ENCODE data around the gene BZW2.

The BZW2 gene

GRCh38 chr7:16715928-16716327, 69.9 kb downstream of the BZW2 start:
- no peak overlapping the region for H3K27ac ChIP-seq
- no peak for DNase-seq (ENCODE audit: low spot score)
- TF ChIP-seq CTCF (IDR thresholded peaks at IDR 0.05), result no peak
- no peak overlapping the region for H3K4me3 ChIP-seq

- no peak overlapping the region for H3K27ac ChIP-seq
- DNase-seq (ENCODE audit: low spot score), result no peak
- H3K4me3 ChIP-seq, result no peak overlapping the region
- TF ChIP-seq CTCF (IDR thresholded peaks at IDR 0.05), result no peak
Observed at GRCh38 chr7:16718111-16718656, 72.2 kb downstream of the BZW2 start.

- TF ChIP-seq CTCF (IDR thresholded peaks at IDR 0.05), result no peak
- no peak overlapping the region for H3K27ac ChIP-seq
- H3K4me3 ChIP-seq, result no peak overlapping the region
- DNase-seq (ENCODE audit: low spot score), result no peak
Observed at GRCh38 chr7:16719699-16720098, 73.7 kb downstream of the BZW2 start.

- DNase-seq (ENCODE audit: low spot score), result no peak
- no peak for TF ChIP-seq CTCF (IDR thresholded peaks at IDR 0.05)
- Histone ChIP-seq H3K4me3 (no peak overlapping the region), H3K27ac (no peak overlapping the region)
Observed at GRCh38 chr7:16721541-16721940, 75.6 kb downstream of the BZW2 start.

- no peak for DNase-seq (ENCODE audit: low spot score)
- TF ChIP-seq CTCF (IDR thresholded peaks at IDR 0.05), result no peak
- Histone ChIP-seq H3K4me3 (no peak overlapping the region), H3K27ac (no peak overlapping the region)
Observed at GRCh38 chr7:16724344-16724743, 78.4 kb downstream of the BZW2 start.

GRCh38 chr7:16726189-16726588, 80.2 kb downstream of the BZW2 start:
- TF ChIP-seq CTCF (IDR thresholded peaks at IDR 0.05), result no peak
- no peak for DNase-seq (ENCODE audit: low spot score)
- Histone ChIP-seq H3K4me3 (no peak overlapping the region), H3K27ac (no peak overlapping the region)

GRCh38 chr7:16727736-16728135, 81.8 kb downstream of the BZW2 start:
- H3K4me3 ChIP-seq, result no peak overlapping the region
- DNase-seq (ENCODE audit: low spot score), result no peak
- TF ChIP-seq CTCF (IDR thresholded peaks at IDR 0.05), result no peak

More at GRCh38 chr7:16727736-16728135, 81.8 kb downstream of the BZW2 start:
- H3K27ac ChIP-seq, result no peak overlapping the region

Data from coronary artery (tissue), 2 donors.